OCI-LY1 (cell line): Measurements from ENCODE around the gene PCNX3.

Experiments used
- H2AFZ ChIP-seq: fragments of 200-600 bp; sonication (generic), shearing (Covaris generic); 2 replicates; pipeline ENCODE4 v1.6.0; 2014; ENCODE audit warnings: antibody characterized with exemption, mild to moderate bottlenecking, low read length
- H3F3A ChIP-seq: fragments of 200-600 bp; sonication (generic), shearing (Covaris generic); 2 replicates; pipeline ENCODE4 v1.6.0; 2014; ENCODE audit warnings: mild to moderate bottlenecking, antibody characterized with exemption, low read length, moderate library complexity; ENCODE audit not compliant: insufficient read depth
- H3K27ac ChIP-seq: fragments of 200-600 bp; sonication (generic); 2 replicates; pipeline ENCODE4 v1.5.1; 2014; ENCODE audit warnings: low read length, mixed run types, mild to moderate bottlenecking, low read depth; ENCODE audit not compliant: poor library complexity, severe bottlenecking
- H3K27me3 ChIP-seq: fragments of 200-600 bp; sonication (generic); 2 replicates; pipeline ENCODE4 v1.6.0; 2014; ENCODE audit warnings: antibody characterized with exemption, mild to moderate bottlenecking, low read length, moderate library complexity; ENCODE audit not compliant: insufficient read depth
- H3K36me3 ChIP-seq: fragments of 200-600 bp; sonication (generic); 2 replicates; pipeline ENCODE4 v1.6.1; 2014; ENCODE audit warnings: mild to moderate bottlenecking, antibody characterized with exemption, low read length, moderate library complexity, mixed read lengths; ENCODE audit not compliant: insufficient read depth
- H3K4me1 ChIP-seq: fragments of 200-600 bp; sonication (generic); 2 replicates; pipeline ENCODE4 v1.5.1; 2014; ENCODE audit warnings: mild to moderate bottlenecking, low read length, moderate library complexity; ENCODE audit not compliant: insufficient read depth, severe bottlenecking
- H3K4me2 ChIP-seq: fragments of 200-600 bp; sonication (generic), shearing (Covaris generic); 2 replicates; pipeline ENCODE4 v1.6.1; 2014; ENCODE audit warnings: low read length
- H3K4me3 ChIP-seq: fragments of 200-600 bp; sonication (generic); 2 replicates; pipeline ENCODE4 v1.5.1; 2014; ENCODE audit warnings: low read length, low read depth, mild to moderate bottlenecking, mixed read lengths; ENCODE audit not compliant: poor library complexity, severe bottlenecking
- H3K79me2 ChIP-seq: fragments of 200-600 bp; shearing (Covaris generic); 2 replicates; pipeline ENCODE4 v1.6.1; 2016; ENCODE audit warnings: mixed run types, low read length, mixed read lengths; ENCODE audit not compliant: insufficient read depth
- H3K9ac ChIP-seq: fragments of 200-600 bp; sonication (generic), shearing (Covaris generic); 2 replicates; pipeline ENCODE4 v1.6.1; 2014; ENCODE audit warnings: mild to moderate bottlenecking, low read length, mixed read lengths
- H3K9me2 ChIP-seq: fragments of 200-600 bp; sonication (generic), shearing (Covaris generic); 2 replicates; pipeline ENCODE4 v1.6.1; 2014; ENCODE audit warnings: low read depth, mild to moderate bottlenecking, low read length, mixed read lengths
- H3K9me3 ChIP-seq: fragments of 200-600 bp; shearing (Covaris generic); 2 replicates; pipeline ENCODE4 v1.6.1; 2014; ENCODE audit warnings: low read length, mixed read lengths
- H4K20me1 ChIP-seq: fragments of 200-600 bp; sonication (generic), shearing (Covaris generic); 2 replicates; pipeline ENCODE4 v1.6.0; 2016; ENCODE audit warnings: mild to moderate bottlenecking, low read length; ENCODE audit not compliant: insufficient read depth
- CTCF ChIP-seq: fragments of 200-600 bp; sonication (generic), shearing (Covaris generic); IDR thresholded peaks from 2 replicates; pipeline ENCODE4 v1.5.1; 2017; ENCODE audit warnings: mild to moderate bottlenecking, antibody characterized with exemption, low read length, moderate library complexity, mixed read lengths
- EZH2 ChIP-seq: fragments of 200-600 bp; sonication (generic), shearing (Covaris generic); IDR thresholded peaks from 2 replicates; pipeline ENCODE4 v1.8.0; 2017; ENCODE audit warnings: borderline replicate concordance, mixed run types, mild to moderate bottlenecking, antibody characterized with exemption, low read length, moderate library complexity, mixed read lengths

Gene PCNX3

GRCh38 chr11:65607614-65608426, 7.8 kb upstream of the PCNX3 start:
- Histone ChIP-seq H4K20me1 (no peaks in the 10 kb centered on the region), H3K9me2 (no peaks in the 10 kb centered on the region), H3K79me2 (no peaks in the 10 kb centered on the region), H3K9ac (no peak overlapping the region), H3K4me1 (peaks cover 16% of the 10 kb centered on the region), H3F3A (no peaks in the 10 kb centered on the region), H3K9me3 (no peaks in the 10 kb centered on the region), H2AFZ (no peak overlapping the region), H3K4me2 (no peak overlapping the region), H3K27me3 (no peaks in the 10 kb centered on the region), H3K27ac (no peak overlapping the region), H3K4me3 (no peak overlapping the region), H3K36me3 (peaks cover 46% of the 10 kb centered on the region)
- TF ChIP-seq EZH2 (no peak), CTCF (no peak)

- H3K79me2 ChIP-seq = no peaks in the 10 kb centered on the region
- H3K9me2 ChIP-seq = no peaks in the 10 kb centered on the region
- no peaks in the 10 kb centered on the region for H3K27me3 ChIP-seq
- H2AFZ ChIP-seq = no peak overlapping the region
- no peak for TF ChIP-seq EZH2
- no peak for TF ChIP-seq CTCF
- H3K36me3 ChIP-seq = peaks cover 35% of the 10 kb centered on the region
- H3K27ac ChIP-seq = no peak overlapping the region
- no peaks in the 10 kb centered on the region for H3K9me3 ChIP-seq
- H3F3A ChIP-seq = no peaks in the 10 kb centered on the region
- H3K4me1 ChIP-seq = peaks cover 27% of the 10 kb centered on the region
- H3K4me2 ChIP-seq = no peak overlapping the region
- H3K9ac ChIP-seq = no peak overlapping the region
- no peaks in the 10 kb centered on the region for H4K20me1 ChIP-seq
- H3K4me3 ChIP-seq = no peak overlapping the region
Observed at GRCh38 chr11:65609229-65609628, 6.3 kb upstream of the PCNX3 start.

- Histone ChIP-seq H3K9ac (no peak overlapping the region), H3K4me3 (no peak overlapping the region), H3F3A (no peaks in the 10 kb centered on the region), H3K27ac (no peak overlapping the region), H4K20me1 (no peaks in the 10 kb centered on the region), H3K79me2 (no peaks in the 10 kb centered on the region), H2AFZ (no peak overlapping the region), H3K9me3 (no peaks in the 10 kb centered on the region), H3K36me3 (peaks cover 31% of the 10 kb centered on the region), H3K4me2 (no peak overlapping the region), H3K4me1 (peaks cover 27% of the 10 kb centered on the region), H3K9me2 (no peaks in the 10 kb centered on the region), H3K27me3 (no peaks in the 10 kb centered on the region)
- TF ChIP-seq CTCF = no peak
- TF ChIP-seq EZH2 = no peak
Observed at GRCh38 chr11:65609665-65610064, 5.9 kb upstream of the PCNX3 start.
